ENCODE measurements around the gene PLXDC1.

DNA sequence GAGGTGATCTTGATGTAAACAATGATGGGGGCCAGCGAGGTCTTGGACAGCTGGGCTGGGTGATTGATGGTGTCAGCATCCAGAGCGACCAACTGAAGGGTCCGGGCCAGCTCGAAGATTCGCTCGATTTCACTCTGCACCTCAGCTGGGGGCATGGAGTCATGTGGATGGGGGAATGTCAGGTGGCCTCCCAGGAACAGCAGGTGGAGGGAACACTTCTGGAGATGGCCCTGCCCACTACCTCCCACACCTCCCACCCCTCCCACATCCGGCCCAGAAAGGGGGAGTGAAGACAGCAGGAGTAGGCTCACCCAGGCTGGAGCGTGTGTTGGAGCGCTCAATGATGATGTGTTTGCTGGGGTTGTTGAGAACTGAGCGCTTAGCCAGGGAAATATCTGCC, 32.3 kb upstream of the PLXDC1 start:
- TF ChIP-seq, protein P1, sequence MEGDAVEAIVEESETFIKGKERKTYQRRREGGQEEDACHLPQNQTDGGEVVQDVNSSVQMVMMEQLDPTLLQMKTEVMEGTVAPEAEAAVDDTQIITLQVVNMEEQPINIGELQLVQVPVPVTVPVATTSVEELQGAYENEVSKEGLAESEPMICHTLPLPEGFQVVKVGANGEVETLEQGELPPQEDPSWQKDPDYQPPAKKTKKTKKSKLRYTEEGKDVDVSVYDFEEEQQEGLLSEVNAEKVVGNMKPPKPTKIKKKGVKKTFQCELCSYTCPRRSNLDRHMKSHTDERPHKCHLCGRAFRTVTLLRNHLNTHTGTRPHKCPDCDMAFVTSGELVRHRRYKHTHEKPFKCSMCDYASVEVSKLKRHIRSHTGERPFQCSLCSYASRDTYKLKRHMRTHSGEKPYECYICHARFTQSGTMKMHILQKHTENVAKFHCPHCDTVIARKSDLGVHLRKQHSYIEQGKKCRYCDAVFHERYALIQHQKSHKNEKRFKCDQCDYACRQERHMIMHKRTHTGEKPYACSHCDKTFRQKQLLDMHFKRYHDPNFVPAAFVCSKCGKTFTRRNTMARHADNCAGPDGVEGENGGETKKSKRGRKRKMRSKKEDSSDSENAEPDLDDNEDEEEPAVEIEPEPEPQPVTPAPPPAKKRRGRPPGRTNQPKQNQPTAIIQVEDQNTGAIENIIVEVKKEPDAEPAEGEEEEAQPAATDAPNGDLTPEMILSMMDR (IDR thresholded peaks at IDR 0.05; ENCODE audit: low read depth, low read length): no peak
- TF ChIP-seq EZH2phosphoT487 (IDR thresholded peaks at IDR 0.05; ENCODE audit: low read depth): no peak
